ENCODE results near the gene KRT6A. TPM values are rescaled to one million over a fixed set of nuclear protein-coding genes. Genes with fewer than 3 reads are reported as not detected.
"Not testable (repeated sequence)": the region's sequence is repeated elsewhere in the genome, so short reads cannot be mapped to it uniquely, and the experiment has no call there.

KRT6A gene
- total RNA-seq, 2 donors from 2014 or later: not detected

- H3K36me3 Mint-ChIP-seq (ENCODE audit: insufficient read depth in 2 of 2): peaks cover 0 to 6% of the 10 kb centered on the region in 2 donors
- ATAC-seq (replicated peaks in 1 of 2) (no peak), DNase-seq (no peak)
- peaks cover 40% of the 10 kb centered on the region for H3K27me3 Mint-ChIP-seq (ENCODE audit: low read depth)
- H3K4me3 Mint-ChIP-seq: no peak overlapping the region
- peaks cover 5 to 6% of the 10 kb centered on the region in 2 donors for H3K9me3 Mint-ChIP-seq
- H3K27ac Mint-ChIP-seq: no peak overlapping the region
- H3K4me1 Mint-ChIP-seq (ENCODE audit: low read depth): no peaks in the 10 kb centered on the region
Measured at GRCh38 chr12:52506858-52507715, 14.0 kb upstream of the KRT6A start.

- H3K27me3 Mint-ChIP-seq (ENCODE audit: low read depth): peaks cover 25% of the 10 kb centered on the region
- DNase-seq: no peak
- no peaks in the 10 kb centered on the region for H3K4me1 Mint-ChIP-seq (ENCODE audit: low read depth)
- ATAC-seq (replicated peaks in 1 of 2): no peak
- no peaks in the 10 kb centered on the region for H3K36me3 Mint-ChIP-seq (ENCODE audit: insufficient read depth in 2 of 2)
- no peak overlapping the region for H3K4me3 Mint-ChIP-seq
- no peaks in the 10 kb centered on the region for H3K9me3 Mint-ChIP-seq
- no peak overlapping the region for H3K27ac Mint-ChIP-seq
Measured at GRCh38 chr12:52502877-52503276, 9.8 kb upstream of the KRT6A start.

- no peaks in the 10 kb centered on the region for H3K4me1 Mint-ChIP-seq (ENCODE audit: low read depth)
- DNase-seq: no peak
- no peak for ATAC-seq (replicated peaks in 1 of 2)
- no peaks in the 10 kb centered on the region for H3K36me3 Mint-ChIP-seq (ENCODE audit: insufficient read depth in 2 of 2)
- H3K9me3 Mint-ChIP-seq: no peaks in the 10 kb centered on the region
- H3K27me3 Mint-ChIP-seq (ENCODE audit: low read depth): peaks cover 13% of the 10 kb centered on the region
- no peak overlapping the region for H3K27ac Mint-ChIP-seq
- H3K4me3 Mint-ChIP-seq: no peak overlapping the region
Measured at GRCh38 chr12:52501490-52501889, 8.4 kb upstream of the KRT6A start.

- not testable (repeated sequence) for ATAC-seq (replicated peaks in 1 of 2); H3K9me3 Mint-ChIP-seq; H3K27ac Mint-ChIP-seq; H3K4me3 Mint-ChIP-seq; DNase-seq; H3K36me3 Mint-ChIP-seq (ENCODE audit: insufficient read depth in 2 of 2); H3K4me1 Mint-ChIP-seq (ENCODE audit: low read depth); H3K27me3 Mint-ChIP-seq (ENCODE audit: low read depth)
Measured at GRCh38 chr12:52500574-52500973, 7.5 kb upstream of the KRT6A start.

- no peak overlapping the region for H3K4me3 Mint-ChIP-seq
Measured at GRCh38 chr12:52499806-52500560, 6.9 kb upstream of the KRT6A start.

GRCh38 chr12:52498946-52499345, 5.9 kb upstream of the KRT6A start:
- ATAC-seq (replicated peaks in 1 of 2): no peak
- Mint-ChIP-seq H3K27me3 (ENCODE audit: low read depth) (peaks cover 14% of the 10 kb centered on the region), H3K4me1 (ENCODE audit: low read depth) (no peaks in the 10 kb centered on the region), H3K9me3 (no peaks in the 10 kb centered on the region), H3K27ac (no peak overlapping the region), H3K36me3 (ENCODE audit: insufficient read depth in 2 of 2) (no peaks in the 10 kb centered on the region), H3K4me3 (no peak overlapping the region)
- no peak for DNase-seq

More at GRCh38 chr12:52499806-52500560, 6.9 kb upstream of the KRT6A start:
- no peak overlapping the region for H3K27ac Mint-ChIP-seq
- DNase-seq (no peak), ATAC-seq (replicated peaks in 1 of 2) (no peak)
- no peaks in the 10 kb centered on the region for H3K36me3 Mint-ChIP-seq (ENCODE audit: insufficient read depth in 2 of 2)
- H3K27me3 Mint-ChIP-seq (ENCODE audit: low read depth): peaks cover 12% of the 10 kb centered on the region
- no peaks in the 10 kb centered on the region for H3K4me1 Mint-ChIP-seq (ENCODE audit: low read depth)
- no peaks in the 10 kb centered on the region for H3K9me3 Mint-ChIP-seq

- Mint-ChIP-seq H3K4me1 (ENCODE audit: low read depth) (no peaks in the 10 kb centered on the region), H3K4me3 (no peak overlapping the region), H3K9me3 (no peaks in the 10 kb centered on the region), H3K27me3 (ENCODE audit: low read depth) (peaks cover 14% of the 10 kb centered on the region), H3K36me3 (ENCODE audit: insufficient read depth in 2 of 2) (no peaks in the 10 kb centered on the region), H3K27ac (no peak overlapping the region)
- DNase-seq (no peak), ATAC-seq (replicated peaks in 1 of 2) (no peak)
Measured at GRCh38 chr12:52497975-52498374, 4.9 kb upstream of the KRT6A start.

GRCh38 chr12:52496590-52497071, 3.6 kb upstream of the KRT6A start:
- H3K4me1 Mint-ChIP-seq (ENCODE audit: low read depth): no peaks in the 10 kb centered on the region
- no peaks in the 10 kb centered on the region for H3K36me3 Mint-ChIP-seq (ENCODE audit: insufficient read depth in 2 of 2)
- no peak overlapping the region for H3K27ac Mint-ChIP-seq
- DNase-seq (no peak), ATAC-seq (replicated peaks in 1 of 2) (no peak)
- no peaks in the 10 kb centered on the region for H3K9me3 Mint-ChIP-seq
- no peak overlapping the region for H3K4me3 Mint-ChIP-seq
- peaks cover 23% of the 10 kb centered on the region for H3K27me3 Mint-ChIP-seq (ENCODE audit: low read depth)

- peaks cover 29% of the 10 kb centered on the region for H3K27me3 Mint-ChIP-seq (ENCODE audit: low read depth)
- no peaks in the 10 kb centered on the region for H3K4me1 Mint-ChIP-seq (ENCODE audit: low read depth)
- no peak overlapping the region for H3K27ac Mint-ChIP-seq
- H3K4me3 Mint-ChIP-seq: no peak overlapping the region
- no peaks in the 10 kb centered on the region for H3K36me3 Mint-ChIP-seq (ENCODE audit: insufficient read depth in 2 of 2)
- ATAC-seq (replicated peaks in 1 of 2) (no peak), DNase-seq (no peak)
- no peaks in the 10 kb centered on the region for H3K9me3 Mint-ChIP-seq
Measured at GRCh38 chr12:52496054-52496453, 3.0 kb upstream of the KRT6A start.

- ATAC-seq (replicated peaks in 1 of 2): no peak
- Mint-ChIP-seq H3K9me3 (no peaks in the 10 kb centered on the region), H3K27me3 (ENCODE audit: low read depth) (peaks cover 33% of the 10 kb centered on the region), H3K4me1 (ENCODE audit: low read depth) (no peaks in the 10 kb centered on the region), H3K36me3 (ENCODE audit: insufficient read depth in 2 of 2) (no peaks in the 10 kb centered on the region), H3K27ac (no peak overlapping the region), H3K4me3 (no peak overlapping the region)
- no peak for DNase-seq
Measured at GRCh38 chr12:52495389-52495788, 2.3 kb upstream of the KRT6A start.

GRCh38 chr12:52494518-52494917, 1.5 kb upstream of the KRT6A start:
- H3K27me3 Mint-ChIP-seq (ENCODE audit: low read depth): peaks cover 33% of the 10 kb centered on the region
- no peaks in the 10 kb centered on the region for H3K9me3 Mint-ChIP-seq
- H3K4me1 Mint-ChIP-seq (ENCODE audit: low read depth): no peaks in the 10 kb centered on the region
- H3K27ac Mint-ChIP-seq: no peak overlapping the region
- ATAC-seq (replicated peaks in 1 of 2) (no peak), DNase-seq (no peak)
- H3K4me3 Mint-ChIP-seq: no peak overlapping the region
- no peaks in the 10 kb centered on the region for H3K36me3 Mint-ChIP-seq (ENCODE audit: insufficient read depth in 2 of 2)

- H3K9me3 Mint-ChIP-seq: no peaks in the 10 kb centered on the region
- H3K4me1 Mint-ChIP-seq (ENCODE audit: low read depth): no peaks in the 10 kb centered on the region
- ATAC-seq (replicated peaks in 1 of 2) (no peak), DNase-seq (no peak)
- no peak overlapping the region for H3K27ac Mint-ChIP-seq
- no peak overlapping the region for H3K4me3 Mint-ChIP-seq
- H3K27me3 Mint-ChIP-seq (ENCODE audit: low read depth): peaks cover 33% of the 10 kb centered on the region
- no peaks in the 10 kb centered on the region for H3K36me3 Mint-ChIP-seq (ENCODE audit: insufficient read depth in 2 of 2)
Measured at GRCh38 chr12:52494100-52494499, 1.0 kb upstream of the KRT6A start.

- Mint-ChIP-seq H3K27me3 (ENCODE audit: low read depth) (peaks cover 26% of the 10 kb centered on the region), H3K27ac (peak overlapping the region; percentile 22)
- not testable (repeated sequence) for H3K36me3 Mint-ChIP-seq (ENCODE audit: insufficient read depth in 2 of 2); ATAC-seq (replicated peaks in 1 of 2); H3K4me1 Mint-ChIP-seq (ENCODE audit: low read depth); DNase-seq; H3K9me3 Mint-ChIP-seq; H3K4me3 Mint-ChIP-seq
Measured at GRCh38 chr12:52492405-52492804, 652 bp downstream of the KRT6A start.

All from activated T-cell treated with anti-CD3 and anti-CD28 coated beads, Interleukin-2, amount 50 U/mL, for 72 hours (primary cell).